Fibroblast of upper back skin (primary cell): ENCODE measurements around the gene MAG.

Experiments
- DNase-seq: peaks from one replicate; pipeline ENCODE4 v3.0.0-alpha.2; 2013

The MAG gene

GRCh38 chr19:35291916-35292315 lies at the start of gene MAG:
Gene MAG (plus strand): TSS chr19:35292161. CDS start chr19:35295409, 3,248 bp downstream.
- no peak for DNase-seq

- DNase-seq = no peak
Measured at GRCh38 chr19:35246466-35247092, 45.4 kb upstream of the MAG start.

GRCh38 chr19:35247526-35248309 lies 44.2 kb upstream of the MAG start:
- DNase-seq = no peak

GRCh38 chr19:35248310-35249145 lies 43.4 kb upstream of the MAG start, which contains the start of gene LSR:
Gene LSR (plus strand): TSS chr19:35249002. CDS start chr19:35249023, 21 bp downstream.
- no peak for DNase-seq

GRCh38 chr19:35249146-35249847 lies 42.7 kb upstream of the MAG start:
- DNase-seq = no peak

- no peak for DNase-seq
Measured at GRCh38 chr19:35249848-35250711, 41.9 kb upstream of the MAG start.

- DNase-seq = no peak
Measured at GRCh38 chr19:35251456-35251855, 40.5 kb upstream of the MAG start.

- DNase-seq = no peak
Measured at GRCh38 chr19:35253316-35254286, 38.4 kb upstream of the MAG start.

- no peak for DNase-seq
Measured at GRCh38 chr19:35254341-35255297, 37.3 kb upstream of the MAG start.

GRCh38 chr19:35256566-35256965 lies 35.4 kb upstream of the MAG start:
- no peak for DNase-seq

GRCh38 chr19:35257113-35257461 lies 34.9 kb upstream of the MAG start:
- DNase-seq = no peak

GRCh38 chr19:35260694-35261304 lies 31.2 kb upstream of the MAG start:
- no peak for DNase-seq

- no peak for DNase-seq
Measured at GRCh38 chr19:35261356-35262100, 30.4 kb upstream of the MAG start.

GRCh38 chr19:35262101-35262761 lies 29.7 kb upstream of the MAG start:
- DNase-seq = no peak

GRCh38 chr19:35264268-35265125 lies 27.5 kb upstream of the MAG start:
- no peak for DNase-seq

GRCh38 chr19:35265126-35265899 lies 26.6 kb upstream of the MAG start:
- DNase-seq = no peak
